Glutamatergic neuron (in vitro differentiated cells): ENCODE measurements around the gene TNFRSF25. TPM values are rescaled to one million over a fixed set of nuclear protein-coding genes. Genes with fewer than 3 reads are reported as not detected.

Source experiments
- DNase-seq: peaks from one replicate; pipeline ENCODE4 v3.0.0; 2022
- H3K27ac Mint-ChIP-seq: one replicate; pipeline ENCODE4 v1.8.0; 2020; ENCODE audit warnings: mild to moderate bottlenecking, mixed read lengths, inconsistent platforms; ENCODE audit not compliant: unreplicated experiment
- H3K27me3 Mint-ChIP-seq: one replicate; pipeline ENCODE4 v1.8.0; 2020; ENCODE audit warnings: mild to moderate bottlenecking, moderate library complexity, mixed read lengths, inconsistent platforms; ENCODE audit not compliant: unreplicated experiment
- H3K36me3 Mint-ChIP-seq: one replicate; pipeline ENCODE4 v1.8.0; 2020; ENCODE audit warnings: mild to moderate bottlenecking, mixed read lengths, inconsistent platforms; ENCODE audit not compliant: unreplicated experiment
- H3K4me1 Mint-ChIP-seq: one replicate; pipeline ENCODE4 v1.8.0; 2020; ENCODE audit warnings: mild to moderate bottlenecking, low read depth, mixed read lengths, inconsistent platforms; ENCODE audit not compliant: unreplicated experiment
- H3K4me3 Mint-ChIP-seq: one replicate; pipeline ENCODE4 v1.8.0; 2020; ENCODE audit warnings: mild to moderate bottlenecking, mixed read lengths, inconsistent platforms; ENCODE audit not compliant: unreplicated experiment
- H3K9me3 Mint-ChIP-seq: one replicate; pipeline ENCODE4 v1.8.0; 2020; ENCODE audit warnings: mild to moderate bottlenecking, moderate library complexity, mixed read lengths, inconsistent platforms; ENCODE audit not compliant: unreplicated experiment
- long read RNA-seq: library from polyadenylated mRNA; unstranded; transcript quantifications from one replicate; pipeline ENCODE4 v2.0.0, GENCODE V29; 2020; ENCODE audit not compliant: unreplicated experiment
- total RNA-seq: library from RNA; stranded (reverse); fragmentation: NEBNext Ultra II Directional; extraction: Animal tissue kit (Norgen Biotek cat#: 25700); gene quantifications from one replicate; pipeline ENCODE4 v1.2.1, GENCODE V29; 2021; ENCODE audit not compliant: unreplicated experiment
- TF ChIP-seq, protein P1 (sequence below): fragments of 200-600 bp; sonication (generic); IDR thresholded peaks from one replicate; pipeline ENCODE4 v1.5.0; 2021; ENCODE audit not compliant: partially characterized antibody, unreplicated experiment

Gene TNFRSF25, protein sequence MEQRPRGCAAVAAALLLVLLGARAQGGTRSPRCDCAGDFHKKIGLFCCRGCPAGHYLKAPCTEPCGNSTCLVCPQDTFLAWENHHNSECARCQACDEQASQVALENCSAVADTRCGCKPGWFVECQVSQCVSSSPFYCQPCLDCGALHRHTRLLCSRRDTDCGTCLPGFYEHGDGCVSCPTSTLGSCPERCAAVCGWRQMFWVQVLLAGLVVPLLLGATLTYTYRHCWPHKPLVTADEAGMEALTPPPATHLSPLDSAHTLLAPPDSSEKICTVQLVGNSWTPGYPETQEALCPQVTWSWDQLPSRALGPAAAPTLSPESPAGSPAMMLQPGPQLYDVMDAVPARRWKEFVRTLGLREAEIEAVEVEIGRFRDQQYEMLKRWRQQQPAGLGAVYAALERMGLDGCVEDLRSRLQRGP
- 47.5 TPM for total RNA-seq
- long read RNA-seq, partial matches to known transcripts: 1 of 4 reads
- long read RNA-seq, other reads (novel, unspliced or antisense): 0 of 4 reads

GRCh38 chr1:6466023-6466422, at the start of gene TNFRSF25:
Gene TNFRSF25 (minus strand): TSS chr1:6466173. CDS start chr1:6466107, 66 bp downstream.
- Mint-ChIP-seq H3K27ac (no peak within 1 kb of the TSS), H3K27me3 (peaks cover 11% of the 10 kb centered on the region), H3K9me3 (peaks cover 3% of the 10 kb centered on the region), H3K36me3 (no peaks in the 10 kb centered on the region), H3K4me1 (no peaks in the 10 kb centered on the region), H3K4me3 (no peak within 1 kb of the TSS)
- DNase-seq: no peak
- TF ChIP-seq, protein P1, sequence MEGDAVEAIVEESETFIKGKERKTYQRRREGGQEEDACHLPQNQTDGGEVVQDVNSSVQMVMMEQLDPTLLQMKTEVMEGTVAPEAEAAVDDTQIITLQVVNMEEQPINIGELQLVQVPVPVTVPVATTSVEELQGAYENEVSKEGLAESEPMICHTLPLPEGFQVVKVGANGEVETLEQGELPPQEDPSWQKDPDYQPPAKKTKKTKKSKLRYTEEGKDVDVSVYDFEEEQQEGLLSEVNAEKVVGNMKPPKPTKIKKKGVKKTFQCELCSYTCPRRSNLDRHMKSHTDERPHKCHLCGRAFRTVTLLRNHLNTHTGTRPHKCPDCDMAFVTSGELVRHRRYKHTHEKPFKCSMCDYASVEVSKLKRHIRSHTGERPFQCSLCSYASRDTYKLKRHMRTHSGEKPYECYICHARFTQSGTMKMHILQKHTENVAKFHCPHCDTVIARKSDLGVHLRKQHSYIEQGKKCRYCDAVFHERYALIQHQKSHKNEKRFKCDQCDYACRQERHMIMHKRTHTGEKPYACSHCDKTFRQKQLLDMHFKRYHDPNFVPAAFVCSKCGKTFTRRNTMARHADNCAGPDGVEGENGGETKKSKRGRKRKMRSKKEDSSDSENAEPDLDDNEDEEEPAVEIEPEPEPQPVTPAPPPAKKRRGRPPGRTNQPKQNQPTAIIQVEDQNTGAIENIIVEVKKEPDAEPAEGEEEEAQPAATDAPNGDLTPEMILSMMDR: no peak

- H3K9me3 Mint-ChIP-seq: peaks cover 2% of the 10 kb centered on the region
- TF ChIP-seq, protein P1: no peak
- peaks cover 2% of the 10 kb centered on the region for H3K27me3 Mint-ChIP-seq
Measured at GRCh38 chr1:6515771-6516170, 49.8 kb upstream of the TNFRSF25 start.

GRCh38 chr1:6513320-6513801, 47.4 kb upstream of the TNFRSF25 start:
- no peaks in the 10 kb centered on the region for H3K27me3 Mint-ChIP-seq
- TF ChIP-seq, protein P1: no peak
- H3K27ac Mint-ChIP-seq: no peak overlapping the region
- peaks cover 3% of the 10 kb centered on the region for H3K9me3 Mint-ChIP-seq
- DNase-seq: no peak
- H3K4me3 Mint-ChIP-seq: no peak overlapping the region
- H3K36me3 Mint-ChIP-seq: no peaks in the 10 kb centered on the region
- H3K4me1 Mint-ChIP-seq: peaks cover 5% of the 10 kb centered on the region

More at GRCh38 chr1:6515771-6516170, 49.8 kb upstream of the TNFRSF25 start:
- no peak overlapping the region for H3K27ac Mint-ChIP-seq
- H3K4me1 Mint-ChIP-seq: peaks cover 18% of the 10 kb centered on the region
- no peak overlapping the region for H3K4me3 Mint-ChIP-seq
- no peaks in the 10 kb centered on the region for H3K36me3 Mint-ChIP-seq
- no peak for DNase-seq

DNA sequence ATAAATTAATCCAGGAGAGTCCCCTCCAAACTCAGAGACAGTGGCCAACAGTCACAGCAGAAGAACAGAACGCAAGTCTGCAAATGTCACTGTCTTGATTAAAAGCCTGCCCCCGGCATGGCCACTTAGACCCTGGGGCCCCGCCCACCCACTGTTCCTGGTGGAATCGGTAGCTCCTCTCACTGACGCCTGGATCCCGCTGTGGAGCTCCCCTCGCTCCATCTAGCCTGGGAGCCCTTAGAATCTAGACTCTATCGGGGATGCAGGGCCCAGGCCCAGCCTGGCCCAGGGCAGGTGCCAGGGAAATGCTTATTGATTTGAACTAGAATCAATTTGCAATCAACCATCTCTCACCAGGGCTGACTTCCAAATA, 46.9 kb upstream of the TNFRSF25 start:
- H3K36me3 Mint-ChIP-seq: no peaks in the 10 kb centered on the region
- H3K4me3 Mint-ChIP-seq: no peak overlapping the region
- H3K27ac Mint-ChIP-seq: no peak overlapping the region
- peaks cover 5% of the 10 kb centered on the region for H3K4me1 Mint-ChIP-seq
- no peaks in the 10 kb centered on the region for H3K27me3 Mint-ChIP-seq
- DNase-seq: no peak
- TF ChIP-seq, protein P1: no peak
- H3K9me3 Mint-ChIP-seq: peaks cover 3% of the 10 kb centered on the region
